Limb (tissue), 2 donors: ENCODE measurements around the gene KCTD12.
"Not testable (repeated sequence)": the region's sequence is repeated elsewhere in the genome, so short reads cannot be mapped to it uniquely, and the experiment has no call there.

Experiments used
- DNase-seq, 2 donors: peaks; one replicate each; pipeline ENCODE4 v3.0.0-alpha.2; 2016; ENCODE audit errors: extremely low spot score in 2 of 2

KCTD12 gene

GRCh38 chr13:76886292-76887075 lies at the start of gene KCTD12:
Gene KCTD12, minus strand, starts transcription at chr13:76886405. Its CDS starts 257 bp downstream, at chr13:76886148.
- peak; percentile 93 for DNase-seq

- no peak for DNase-seq
Observed at GRCh38 chr13:76934671-76935070, 48.5 kb upstream of the KCTD12 start.

- DNase-seq = peak in 1 of 2 donors; percentile 48
Observed at GRCh38 chr13:76932076-76932475, 45.9 kb upstream of the KCTD12 start.

- no peak for DNase-seq
Observed at GRCh38 chr13:76929851-76930374, 43.7 kb upstream of the KCTD12 start.

DNA sequence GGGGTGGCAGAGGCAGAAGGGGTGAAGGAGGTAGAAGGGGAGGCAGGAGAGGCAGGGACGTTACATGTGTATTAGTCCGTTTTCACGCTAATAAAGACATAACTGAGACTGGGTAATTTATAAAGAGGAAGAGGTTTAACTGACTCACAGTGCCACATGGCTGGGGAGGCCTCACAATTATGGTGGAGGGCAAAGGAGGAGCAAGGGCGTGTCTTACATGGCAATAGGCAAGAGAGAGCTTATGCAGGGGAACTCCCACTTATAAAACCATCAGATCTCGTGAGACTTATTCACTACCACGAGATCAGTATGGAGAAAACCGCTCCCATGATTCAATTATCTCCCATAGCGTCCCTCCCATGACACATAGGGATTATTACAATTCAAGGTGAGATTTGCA lies 43.1 kb upstream of the KCTD12 start:
- DNase-seq = no peak

DNA sequence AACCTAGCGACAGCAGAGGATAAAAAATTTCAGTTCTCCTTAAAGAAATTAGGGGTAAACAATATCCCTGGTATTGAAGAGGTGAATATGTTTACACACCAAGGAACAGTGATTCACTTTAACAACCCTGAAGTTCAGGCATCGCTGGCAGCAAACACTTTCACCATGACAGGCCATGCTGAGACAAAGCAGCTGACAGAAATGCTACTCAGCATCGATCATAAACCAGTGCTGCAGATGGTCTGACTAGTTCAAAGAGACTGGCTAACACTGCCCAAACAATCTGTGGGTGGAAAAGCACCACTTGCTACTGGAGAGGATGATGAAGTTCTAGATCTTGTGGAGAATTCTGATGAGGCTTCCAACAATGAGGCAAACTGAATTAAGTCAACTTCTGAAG lies 42.3 kb upstream of the KCTD12 start:
- no peak for DNase-seq

- DNase-seq = no peak
Observed at GRCh38 chr13:76927955-76928354, 41.8 kb upstream of the KCTD12 start.

GRCh38 chr13:76925115-76925514 lies 38.9 kb upstream of the KCTD12 start:
- no peak for DNase-seq

DNA sequence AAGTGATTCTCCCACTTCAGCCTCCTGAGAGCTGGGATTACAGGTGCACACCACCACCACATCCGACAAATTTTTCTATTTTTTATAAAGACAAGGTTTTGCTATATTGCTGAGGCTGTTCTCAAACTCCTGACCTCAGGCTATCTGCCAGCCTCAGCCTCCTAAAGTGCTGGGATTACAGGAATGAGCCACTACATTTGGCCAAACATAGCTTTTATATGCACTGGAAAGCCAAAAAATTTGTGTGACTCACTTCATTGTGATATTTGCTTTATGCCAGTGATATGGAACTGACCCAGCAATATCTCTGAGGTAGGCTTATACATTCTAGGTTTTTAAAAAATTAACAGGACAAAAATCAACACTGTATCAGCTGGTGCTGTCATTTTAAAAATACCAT lies 35.3 kb upstream of the KCTD12 start:
- no peak for DNase-seq

- DNase-seq = not testable (repeated sequence)
Observed at GRCh38 chr13:76917755-76918481, 31.7 kb upstream of the KCTD12 start.

DNA sequence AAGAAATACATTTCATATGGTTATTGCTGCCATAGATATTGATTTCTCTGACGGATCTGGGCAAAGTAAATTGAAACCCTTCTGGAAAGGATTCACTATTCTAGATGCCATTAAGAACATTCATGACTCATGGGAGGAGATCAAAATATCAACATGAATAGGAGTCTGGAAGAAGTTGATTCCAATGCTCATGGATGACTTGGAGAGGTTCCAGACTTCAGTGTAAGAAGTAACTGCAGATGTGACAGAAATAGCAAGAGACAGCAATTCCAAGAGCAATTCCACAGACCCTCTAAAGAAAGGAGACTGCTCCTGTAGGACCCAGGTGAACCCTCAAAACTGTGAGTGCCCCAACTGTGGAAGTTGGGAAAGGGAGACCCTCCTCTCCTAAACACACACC lies 30.9 kb upstream of the KCTD12 start:
- DNase-seq = no peak

DNA sequence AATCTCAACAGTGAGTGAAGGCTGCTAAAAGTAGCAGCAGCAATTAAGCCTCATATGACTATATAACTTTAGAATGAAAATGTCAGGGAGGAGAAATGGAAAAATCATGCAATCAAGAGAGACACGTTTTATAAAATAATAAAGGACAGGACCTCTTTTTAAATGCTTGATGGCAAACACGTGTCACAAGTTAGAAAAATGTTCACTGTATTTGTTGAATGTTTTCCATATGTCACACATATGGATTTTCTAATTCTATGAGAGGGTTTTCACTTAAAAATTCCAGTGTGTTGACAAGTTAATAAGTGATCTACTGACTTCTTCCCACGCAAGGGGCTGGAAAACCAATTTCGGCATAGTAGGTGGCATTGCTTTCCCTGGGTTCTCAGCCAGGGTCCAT lies 27.7 kb upstream of the KCTD12 start:
- DNase-seq = no peak

- DNase-seq = no peak
Observed at GRCh38 chr13:76912476-76912875, 26.3 kb upstream of the KCTD12 start.

- no peak for DNase-seq
Observed at GRCh38 chr13:76904507-76904906, 18.3 kb upstream of the KCTD12 start.

GRCh38 chr13:76903544-76904162 lies 17.4 kb upstream of the KCTD12 start:
- peak; percentile 77 to 84 for DNase-seq

DNA sequence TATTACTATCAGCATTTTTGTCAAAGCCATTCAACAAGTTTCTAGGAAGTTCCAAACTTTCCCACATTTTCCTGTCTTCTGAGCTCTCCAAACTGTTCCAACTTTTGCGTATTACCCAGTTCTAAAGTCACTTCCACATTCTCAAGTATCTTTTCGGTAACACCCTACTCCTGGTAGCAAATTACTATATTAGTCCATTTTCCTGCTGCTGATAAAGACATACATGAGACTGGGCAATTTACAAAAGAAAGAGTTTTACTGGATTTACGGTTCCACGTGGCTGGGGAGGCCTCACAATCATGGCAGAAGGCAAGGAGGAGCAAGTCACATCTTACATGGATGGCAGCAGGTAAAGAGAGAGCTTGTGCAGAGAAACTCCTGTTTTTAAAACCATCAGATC lies 12.9 kb upstream of the KCTD12 start:
- DNase-seq = not testable (repeated sequence)

- DNase-seq = not testable (repeated sequence)
Observed at GRCh38 chr13:76897171-76897570, 11.0 kb upstream of the KCTD12 start.

DNA sequence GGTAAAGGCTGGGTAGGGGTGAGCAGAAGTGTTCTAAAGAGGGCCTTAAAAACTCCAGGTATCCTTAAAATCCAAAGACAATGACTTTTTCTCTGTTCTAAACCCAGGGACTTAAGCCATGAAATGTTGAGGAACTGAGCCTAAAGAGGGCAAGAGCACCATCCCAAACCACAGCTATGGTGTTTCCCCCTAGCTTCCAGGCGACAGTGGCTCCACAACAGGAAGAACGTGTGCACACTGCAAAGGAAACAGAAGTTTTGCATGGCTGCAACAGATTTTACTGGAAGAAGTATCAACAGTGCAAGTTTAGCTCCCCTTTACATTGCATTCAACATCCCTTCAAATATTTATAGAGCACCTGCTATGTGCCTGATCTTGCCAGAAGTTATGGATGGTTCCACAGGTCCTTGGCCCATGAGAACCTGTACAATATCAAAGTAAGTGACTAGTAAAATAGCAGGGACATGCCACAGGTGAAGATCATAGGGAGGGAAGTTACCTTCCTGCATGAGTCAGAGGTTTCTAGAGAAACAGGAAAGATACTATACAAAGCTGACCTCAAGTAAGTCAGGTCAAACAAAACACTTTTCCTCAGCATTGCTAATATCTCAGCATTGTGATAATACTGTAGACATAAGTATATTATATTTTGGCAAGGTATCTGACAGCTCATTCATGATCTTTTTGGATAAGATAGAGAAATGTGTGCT lies 8.4 kb upstream of the KCTD12 start:
- DNase-seq = no peak

DNA sequence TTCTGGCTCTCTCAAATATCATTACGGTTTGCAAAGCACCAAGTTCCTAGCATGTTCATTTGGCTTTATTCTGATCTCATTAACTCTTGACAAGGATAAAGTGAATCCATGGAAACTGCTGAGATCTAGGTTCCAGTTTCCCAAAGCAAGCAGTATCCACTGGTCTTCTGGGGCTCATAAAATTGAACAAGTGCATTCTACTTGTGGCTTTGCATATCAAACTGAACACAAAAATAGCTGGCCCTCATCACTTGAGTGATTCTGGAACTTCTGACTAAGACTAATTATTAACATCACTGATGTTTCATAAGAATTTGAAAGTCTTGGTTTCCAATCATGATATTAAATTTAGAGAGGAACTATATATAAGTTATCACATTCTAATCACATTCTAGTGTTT lies 6.3 kb upstream of the KCTD12 start:
- no peak for DNase-seq

- DNase-seq = no peak
Observed at GRCh38 chr13:76890021-76890420, 3.8 kb upstream of the KCTD12 start.

- no peak for DNase-seq
Observed at GRCh38 chr13:76889254-76889653, 3.0 kb upstream of the KCTD12 start.

DNA sequence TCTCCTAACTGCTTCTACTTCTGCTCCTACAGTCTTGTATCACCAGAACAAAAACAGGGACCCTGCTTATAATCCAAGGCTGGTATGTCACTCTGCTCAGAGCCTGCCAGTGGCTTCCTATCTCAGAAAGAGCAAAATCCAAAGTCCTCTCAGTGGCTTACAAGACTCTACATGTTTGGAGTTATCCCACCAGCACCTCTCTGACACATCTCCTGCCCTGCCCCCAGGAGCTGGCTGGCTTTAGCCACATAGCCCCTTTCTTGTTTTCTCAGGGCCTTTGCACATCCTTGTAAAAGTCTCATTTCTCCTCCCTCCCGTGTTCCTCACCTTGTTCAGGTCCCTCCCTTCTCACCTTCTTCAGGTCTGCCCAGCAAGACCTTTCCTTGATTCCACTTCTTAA lies 2.2 kb upstream of the KCTD12 start:
- DNase-seq = no peak
